Pons (tissue), 1 donor: Measurements from ENCODE around the gene GDAP2.

Experiments used
- DNase-seq: peaks from one replicate; pipeline ENCODE4 v3.0.0-alpha.2; 2016; ENCODE audit warnings: low spot score

GDAP2 gene

DNA sequence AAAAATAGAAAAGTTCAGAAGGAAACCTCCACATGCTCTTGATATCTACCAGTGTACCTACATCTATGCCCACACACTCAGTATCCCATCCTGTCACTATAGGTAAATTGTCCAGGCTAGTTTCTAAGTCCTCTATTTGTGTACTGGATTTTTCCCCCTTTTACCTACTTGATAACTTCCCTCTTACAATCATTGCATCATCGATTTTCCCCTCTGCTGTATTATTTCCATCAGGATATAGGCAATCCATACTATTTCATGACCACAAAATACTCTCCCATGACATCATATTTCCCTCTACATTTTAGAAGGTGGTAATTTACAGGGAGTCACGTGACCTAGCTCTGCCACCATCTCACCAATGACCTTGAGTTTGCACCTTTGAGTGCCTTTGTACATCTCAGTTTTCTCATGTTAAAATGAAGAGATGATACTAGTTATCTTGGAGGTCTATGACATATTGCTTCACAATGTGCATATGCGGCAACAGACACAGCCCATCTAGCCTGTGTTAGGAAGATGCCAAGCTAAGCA, 88.2 kb downstream of the GDAP2 start:
- no peak for DNase-seq

- no peak for DNase-seq
These were observed 90.5 kb downstream of the GDAP2 start for GRCh38 chr1:117838911-117839310.

- no peak for DNase-seq
These were observed 93.4 kb downstream of the GDAP2 start for GRCh38 chr1:117836069-117836468.

GRCh38 chr1:117834416-117834815, 95.0 kb downstream of the GDAP2 start:
- no peak for DNase-seq

DNA sequence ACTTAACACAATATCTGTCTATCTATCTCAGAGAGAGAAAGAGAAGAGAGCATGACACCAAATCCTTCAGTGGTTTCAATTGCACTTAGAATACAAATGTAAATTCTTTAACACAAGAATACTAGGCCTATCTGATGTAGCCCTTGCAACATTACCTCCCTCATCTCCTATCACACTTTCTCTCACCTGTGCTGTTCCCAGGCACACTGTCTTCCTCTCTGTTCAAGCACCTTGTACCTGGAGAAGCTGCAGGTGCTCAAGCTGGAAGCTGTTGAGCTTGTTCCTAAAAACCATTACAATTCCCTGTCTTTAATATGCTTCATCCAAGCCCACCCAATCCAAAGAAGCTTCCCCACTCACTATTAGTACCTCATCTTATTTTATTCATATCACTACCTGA, 97.0 kb downstream of the GDAP2 start:
- DNase-seq: no peak

DNA sequence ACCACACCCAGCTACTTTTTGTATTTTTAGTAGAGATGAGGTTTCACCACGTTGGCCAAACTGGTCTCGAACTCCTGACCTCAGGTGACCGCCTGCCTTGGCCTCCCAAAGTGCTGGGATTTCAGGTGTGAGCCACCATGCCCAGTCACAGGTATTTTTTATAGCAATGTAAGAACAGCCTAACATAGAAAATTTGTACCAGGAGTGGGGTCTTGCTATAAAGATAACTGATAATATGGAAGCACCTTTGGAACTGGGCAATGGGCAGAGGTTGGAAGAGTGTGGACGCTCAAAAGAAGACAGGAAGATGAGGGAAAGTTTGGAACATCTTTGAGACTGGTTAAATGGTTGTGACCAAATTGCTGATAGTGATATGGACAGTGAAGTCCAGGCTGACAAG, 99.2 kb downstream of the GDAP2 start:
- no peak for DNase-seq

DNA sequence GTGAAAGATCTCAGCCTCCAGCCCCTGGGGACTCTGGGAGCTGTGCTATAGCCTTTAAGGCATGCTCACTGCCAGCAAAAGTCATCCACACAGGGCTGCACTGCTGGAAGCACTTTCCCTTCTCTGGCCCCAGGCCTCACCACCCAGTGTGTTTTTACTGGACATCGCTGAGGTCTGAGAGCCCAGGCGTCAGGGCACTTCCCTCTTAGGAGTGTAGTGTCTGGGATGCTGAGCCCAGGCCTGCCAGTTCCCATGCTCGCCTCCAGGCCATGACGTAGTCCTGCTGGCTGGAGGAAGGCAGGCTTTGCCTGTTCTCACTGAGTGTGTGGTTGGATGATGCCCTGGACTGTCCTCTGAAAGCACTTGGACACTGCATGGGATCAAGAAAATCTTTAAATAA, 101.2 kb downstream of the GDAP2 start:
- DNase-seq: no peak

DNA sequence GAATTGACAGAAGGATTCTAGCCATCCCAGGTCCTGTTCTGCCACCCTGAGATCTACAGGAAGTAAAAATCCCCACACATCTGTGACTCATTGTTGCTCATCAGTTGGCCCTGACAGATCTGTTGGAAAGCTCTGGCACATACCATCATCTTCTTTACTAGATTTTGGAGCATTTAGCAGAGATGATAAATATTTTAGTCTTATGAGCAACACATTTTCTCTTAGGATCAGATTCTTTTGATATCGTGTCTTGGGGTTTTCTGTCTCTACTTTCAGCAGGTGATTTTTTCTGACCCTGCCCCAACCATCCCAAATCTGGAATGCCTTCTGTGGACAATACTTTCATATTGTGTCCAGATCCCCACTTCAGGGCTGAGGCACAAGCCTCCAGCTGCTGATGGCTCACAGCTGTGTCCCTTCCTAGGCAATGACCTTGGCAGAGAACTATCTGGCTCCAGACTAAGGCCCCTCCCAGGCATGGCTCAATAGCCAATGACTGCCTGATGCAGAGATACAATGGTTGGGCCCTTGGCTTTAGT, 102.8 kb downstream of the GDAP2 start:
- DNase-seq: no peak

DNA sequence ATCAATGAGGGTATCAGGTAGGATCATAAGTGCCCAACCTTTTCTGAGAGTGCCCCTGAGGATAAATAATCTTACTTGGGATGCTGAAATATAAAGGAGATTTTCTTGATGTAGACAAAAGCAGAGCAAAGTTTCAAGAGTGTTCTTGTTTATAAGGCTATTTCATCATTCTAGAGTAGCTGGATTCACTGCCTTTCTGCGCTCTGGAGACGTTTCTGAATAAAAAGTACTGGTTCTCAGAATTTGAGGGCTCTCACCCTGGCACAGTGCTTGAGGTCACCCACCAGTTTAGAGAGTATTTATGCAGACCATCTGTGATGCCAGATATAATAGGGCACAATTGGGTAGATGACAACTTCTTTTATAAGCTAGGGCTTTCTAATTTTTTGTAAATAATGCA, 103.3 kb downstream of the GDAP2 start:
- DNase-seq: no peak

DNA sequence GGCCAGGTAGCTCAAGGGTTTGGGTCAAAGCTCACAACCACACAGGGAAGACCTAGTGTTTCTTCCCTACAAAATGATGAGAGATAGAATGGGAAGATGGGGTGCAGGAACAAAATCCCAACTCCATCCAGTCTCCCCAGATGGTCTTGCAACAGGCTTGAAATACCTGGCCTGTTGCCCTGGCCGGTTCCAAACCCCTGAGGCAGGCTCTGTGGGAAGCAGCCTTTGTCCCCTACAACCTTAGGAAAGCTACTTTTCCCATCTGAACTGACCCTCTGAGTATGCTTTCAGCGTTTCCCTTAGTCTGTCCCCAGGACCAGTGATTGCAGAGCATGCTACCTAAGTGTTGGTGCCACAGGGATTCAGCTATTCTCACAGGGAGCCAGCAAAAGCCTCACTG, 104.0 kb downstream of the GDAP2 start:
- DNase-seq: no peak

DNA sequence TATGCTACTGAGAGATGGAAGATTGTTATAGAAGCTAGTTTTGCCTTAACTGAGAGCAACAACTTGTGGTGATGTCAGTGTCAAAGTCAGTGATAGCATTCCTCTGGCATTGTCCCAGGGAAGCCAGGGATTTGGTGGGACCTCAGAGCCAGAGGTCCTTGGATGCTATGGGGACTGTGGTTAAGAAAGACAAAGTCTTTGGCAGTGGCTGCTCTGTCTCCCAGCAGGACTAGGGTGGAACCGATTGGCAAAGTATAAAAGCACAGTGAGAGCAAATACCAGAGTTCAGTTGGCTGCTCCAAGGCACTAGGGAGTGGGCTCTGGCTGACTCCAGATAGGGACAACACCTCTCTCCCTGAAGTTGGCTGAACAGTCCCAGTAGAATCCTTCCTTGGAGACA, 104.8 kb downstream of the GDAP2 start:
- DNase-seq: no peak

DNA sequence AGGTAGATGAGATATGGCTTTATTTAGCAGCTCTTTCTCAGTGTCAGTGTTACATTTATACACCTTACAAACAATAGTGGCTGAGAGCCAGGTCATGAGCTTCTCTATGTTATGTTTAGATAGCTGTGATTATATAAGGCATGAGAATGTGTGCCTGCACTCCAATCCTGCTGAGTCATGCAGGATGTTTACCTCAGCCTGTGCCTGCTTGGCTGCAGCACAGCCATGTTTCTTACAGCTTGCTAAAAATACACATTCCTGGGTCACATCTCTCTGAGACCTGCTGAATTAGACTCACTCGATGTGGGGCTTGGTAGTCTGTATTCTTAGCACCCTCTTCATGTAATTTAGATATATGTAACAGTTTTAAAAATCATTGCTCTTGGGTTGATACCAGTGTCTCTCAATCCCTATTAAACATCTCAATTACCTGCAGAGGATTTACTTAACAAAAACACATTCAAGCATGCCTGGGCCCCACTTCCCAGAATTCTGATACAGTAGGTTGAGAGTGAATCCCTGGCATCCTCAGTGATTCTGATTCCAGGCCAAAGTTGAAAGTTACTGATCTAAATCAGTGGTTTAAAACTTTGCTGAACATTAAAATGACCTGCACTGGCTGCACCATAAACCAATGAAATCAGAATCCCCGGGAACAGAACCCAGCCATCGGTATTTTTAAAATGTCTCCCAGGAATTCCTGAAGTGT, 107.5 kb downstream of the GDAP2 start:
- DNase-seq: no peak

GRCh38 chr1:117821382-117821755, 108.1 kb downstream of the GDAP2 start:
- DNase-seq: no peak

DNA sequence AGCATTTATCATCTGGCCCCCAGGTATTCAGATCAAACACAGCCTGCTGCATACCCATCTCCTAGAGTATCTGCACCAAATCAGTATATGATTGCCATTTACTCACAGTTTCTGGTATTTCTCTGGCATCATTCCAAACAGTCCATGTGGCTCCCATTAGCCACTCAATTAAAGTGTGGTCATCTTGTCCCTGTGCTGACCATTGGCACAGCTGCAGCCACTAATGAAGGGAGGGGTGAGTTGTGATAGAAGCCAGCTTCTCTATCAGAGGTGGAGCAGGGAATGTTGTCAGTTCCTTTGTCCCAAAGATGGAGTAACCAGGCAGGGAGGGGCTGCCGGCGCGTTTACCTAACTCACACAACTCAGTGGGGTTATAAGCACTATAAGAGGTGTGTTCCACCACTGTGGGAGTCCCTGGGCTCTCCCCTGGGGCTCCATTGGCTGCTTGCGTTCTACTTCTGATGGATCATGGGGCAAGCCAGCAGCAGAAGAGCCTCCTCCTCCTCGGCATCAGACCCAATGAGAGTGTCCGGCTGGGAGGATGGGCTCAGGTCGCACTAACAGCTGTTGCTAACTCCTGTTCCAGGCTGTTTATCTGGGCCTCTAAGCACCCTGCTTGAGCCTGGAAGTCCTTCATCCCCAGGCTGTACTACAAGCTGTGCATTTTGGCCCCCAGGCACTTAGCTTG, 108.6 kb downstream of the GDAP2 start:
- no peak for DNase-seq

DNA sequence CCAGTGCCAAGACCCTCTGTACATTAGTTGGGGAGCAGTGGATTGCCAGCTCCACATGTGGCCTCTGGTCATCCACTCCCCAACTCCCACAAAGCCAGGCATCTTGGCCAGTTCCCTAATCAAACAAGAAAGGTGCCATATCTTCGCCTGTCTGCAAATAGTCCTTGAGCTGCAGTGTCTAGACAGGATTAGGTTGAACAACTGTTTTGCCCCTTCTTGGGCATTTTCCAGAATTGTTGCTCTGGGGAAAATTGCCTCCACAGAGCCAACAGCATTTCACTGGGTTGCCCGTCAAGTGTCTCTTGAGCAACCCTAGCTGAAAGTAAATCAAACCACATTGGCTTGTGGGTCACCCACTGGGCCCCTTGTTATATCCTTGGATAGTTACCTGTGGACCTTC, 109.3 kb downstream of the GDAP2 start:
- no peak for DNase-seq

- DNase-seq: no peak
These were observed 110.1 kb downstream of the GDAP2 start for GRCh38 chr1:117819301-117819700.

DNA sequence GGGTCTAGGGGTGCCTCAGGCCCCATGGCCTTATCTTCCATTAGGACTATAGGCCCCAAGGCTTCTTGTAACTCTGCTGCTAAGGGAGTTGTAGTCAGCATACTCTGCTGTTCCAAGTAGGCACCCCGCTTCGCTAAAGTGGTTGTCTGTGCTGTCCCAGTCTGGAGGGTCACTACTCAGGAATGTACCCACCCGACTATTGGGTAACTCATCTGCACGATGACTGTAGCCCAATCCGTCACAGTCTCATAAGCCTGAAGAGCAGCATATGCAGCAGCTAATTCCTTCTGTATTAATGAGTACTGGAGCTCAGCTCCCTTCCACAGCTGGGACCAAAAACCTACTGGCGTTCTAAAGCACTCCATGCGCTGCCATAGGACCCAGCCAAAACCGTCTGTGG, 111.0 kb downstream of the GDAP2 start:
- no peak for DNase-seq

DNA sequence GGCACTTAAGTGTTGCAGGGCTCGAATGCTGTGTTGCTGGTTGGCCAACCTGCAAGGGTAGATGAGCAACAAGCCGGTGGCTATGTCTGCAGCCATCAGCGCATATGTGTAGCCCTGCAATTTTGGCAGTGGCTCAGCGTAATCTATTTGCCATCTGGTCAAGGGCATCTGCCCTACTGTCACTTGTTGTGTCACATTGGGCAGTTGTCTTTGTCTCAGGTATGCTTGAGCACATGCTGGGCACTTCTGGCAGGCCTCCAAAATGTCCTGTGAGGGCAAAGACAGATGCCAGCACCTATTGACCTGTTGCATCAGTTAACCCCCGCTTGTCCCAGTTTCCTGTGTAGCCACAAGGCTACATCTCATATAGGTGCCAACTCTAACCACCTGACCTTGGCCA, 111.8 kb downstream of the GDAP2 start:
- no peak for DNase-seq

GRCh38 chr1:117815926-117816325, 113.5 kb downstream of the GDAP2 start:
- no peak for DNase-seq

GRCh38 chr1:117814856-117815797, 114.3 kb downstream of the GDAP2 start:
- DNase-seq: no peak
